ENCODE measurements around the gene ICAM3. TPM values are rescaled to one million over a fixed set of nuclear protein-coding genes. Genes with fewer than 3 reads are reported as not detected.
A peak's percentile ranks its signal among the peaks of the same experiment; 100 is the strongest.

The ICAM3 gene
- total RNA-seq, 1 donor from 2014 or later = 6.8 TPM

DNA sequence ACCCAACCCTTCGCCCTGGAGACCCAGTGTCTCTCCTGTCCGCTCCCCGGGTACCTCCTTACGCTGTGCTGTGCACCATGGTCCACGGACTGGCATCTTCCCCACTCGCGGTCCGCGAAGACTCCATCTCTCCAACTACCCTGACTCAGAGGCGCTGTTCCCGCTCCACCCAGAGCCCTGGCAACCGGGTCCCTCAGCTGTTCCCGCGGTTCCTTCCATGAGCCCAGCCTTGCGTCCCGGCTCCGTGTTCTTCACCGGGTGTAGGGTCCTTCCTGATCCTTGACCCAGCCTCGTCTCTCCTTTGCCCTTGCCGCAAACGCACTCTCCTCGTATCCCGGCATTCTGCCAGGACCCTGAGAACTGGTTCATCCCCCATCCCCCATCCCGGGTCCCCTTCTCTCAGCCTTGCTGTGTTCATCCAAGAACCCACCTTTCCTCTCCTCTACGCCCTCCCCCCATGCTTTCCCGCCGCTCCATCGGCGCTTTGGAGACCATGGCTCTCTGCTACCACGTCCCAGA is 49.0 kb downstream of the ICAM3 start:
- Histone ChIP-seq H3K4me3 (ENCODE audit: low read depth, low read length) (no peak overlapping the region), H3K36me3 (ENCODE audit: control insufficient read depth, insufficient read depth, low read length) (no peaks in the 10 kb centered on the region), H3K27me3 (ENCODE audit: control insufficient read depth, insufficient read depth, low read length) (peaks cover 86% of the 10 kb centered on the region)
- TF ChIP-seq CTCF (IDR thresholded peaks at IDR 0.05; ENCODE audit: insufficient read depth, low read length, poor library complexity, severe bottlenecking) = no peak
- DNase-seq (ENCODE audit: low read depth) = no peak

DNA sequence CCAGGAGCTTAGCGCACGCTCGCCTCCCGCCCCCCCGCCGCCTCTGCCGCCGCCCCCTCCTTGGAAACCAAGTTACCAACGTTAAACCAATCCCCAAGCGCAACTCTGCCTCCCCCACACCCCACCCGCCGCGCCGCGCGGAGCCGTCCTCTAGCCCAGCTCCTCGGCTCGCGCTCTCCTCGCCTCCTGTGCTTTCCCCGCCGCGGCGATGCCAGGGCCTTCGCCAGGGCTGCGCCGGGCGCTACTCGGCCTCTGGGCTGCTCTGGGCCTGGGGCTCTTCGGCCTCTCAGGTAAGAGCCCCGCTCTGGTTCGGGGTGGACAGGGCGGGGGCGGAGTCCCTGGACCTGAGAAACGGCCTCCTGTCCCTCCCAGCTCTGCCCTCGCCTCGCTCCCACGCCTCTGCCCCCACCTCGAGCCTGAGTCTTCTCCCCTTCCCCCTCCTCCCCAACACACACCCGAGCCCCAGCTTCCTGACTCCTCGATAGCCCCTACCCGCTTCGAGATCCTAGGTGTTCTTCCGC is 49.5 kb downstream of the ICAM3 start, which contains the start of gene ICAM5:
TSS of gene ICAM5 (plus strand) at position 117 of the 521 bp plus-strand sequence. CDS start at position 209, 92 bp downstream.
- H3K36me3 ChIP-seq (ENCODE audit: control insufficient read depth, insufficient read depth, low read length) = no peaks in the 10 kb centered on the region
- peaks cover 80% of the 10 kb centered on the region for H3K27me3 ChIP-seq (ENCODE audit: control insufficient read depth, insufficient read depth, low read length)
- H3K4me3 ChIP-seq (ENCODE audit: low read depth, low read length) = peak within 1 kb of the TSS; percentile 14
- DNase-seq (ENCODE audit: low read depth) = no peak
- no peak for TF ChIP-seq CTCF (IDR thresholded peaks at IDR 0.05; ENCODE audit: insufficient read depth, low read length, poor library complexity, severe bottlenecking)

DNA sequence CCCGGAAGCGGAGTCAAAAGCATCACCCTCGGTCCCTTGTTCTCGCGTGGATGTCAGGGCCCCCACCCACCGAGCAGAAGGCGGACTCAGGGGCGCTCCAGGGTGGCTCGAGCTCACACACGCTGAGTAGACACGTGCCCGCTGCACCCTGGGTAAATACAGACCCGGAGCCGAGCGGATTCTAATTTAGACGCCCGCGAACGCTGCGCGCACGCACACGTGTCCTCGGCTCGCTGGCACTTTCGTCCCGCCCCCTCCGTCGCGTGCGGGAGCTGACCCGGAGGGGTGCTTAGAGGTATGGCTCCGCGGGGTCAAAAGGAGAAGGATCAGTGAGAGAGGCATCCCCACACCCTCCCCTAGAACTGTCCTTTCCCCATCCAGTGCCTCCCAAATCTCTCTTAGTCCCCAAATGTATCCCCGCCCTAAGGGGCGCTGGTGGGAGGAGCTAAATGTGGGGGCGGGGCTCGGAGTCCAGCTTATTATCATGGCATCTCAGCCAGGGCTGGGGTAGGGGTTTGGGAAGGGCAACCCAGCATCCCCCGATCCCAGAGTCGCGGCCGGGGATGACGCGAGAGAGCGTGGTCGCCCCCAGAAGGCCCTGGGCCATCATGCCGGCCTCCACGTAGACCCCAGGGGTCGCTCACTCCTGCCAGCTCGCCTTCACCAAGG is 50.1 kb downstream of the ICAM3 start:
- Histone ChIP-seq H3K4me3 (ENCODE audit: low read depth, low read length) (peak overlapping the region; percentile 14), H3K27me3 (ENCODE audit: control insufficient read depth, insufficient read depth, low read length) (peaks cover 74% of the 10 kb centered on the region), H3K36me3 (ENCODE audit: control insufficient read depth, insufficient read depth, low read length) (no peaks in the 10 kb centered on the region)
- no peak for DNase-seq (ENCODE audit: low read depth)
- TF ChIP-seq CTCF (IDR thresholded peaks at IDR 0.05; ENCODE audit: insufficient read depth, low read length, poor library complexity, severe bottlenecking) = no peak

DNA sequence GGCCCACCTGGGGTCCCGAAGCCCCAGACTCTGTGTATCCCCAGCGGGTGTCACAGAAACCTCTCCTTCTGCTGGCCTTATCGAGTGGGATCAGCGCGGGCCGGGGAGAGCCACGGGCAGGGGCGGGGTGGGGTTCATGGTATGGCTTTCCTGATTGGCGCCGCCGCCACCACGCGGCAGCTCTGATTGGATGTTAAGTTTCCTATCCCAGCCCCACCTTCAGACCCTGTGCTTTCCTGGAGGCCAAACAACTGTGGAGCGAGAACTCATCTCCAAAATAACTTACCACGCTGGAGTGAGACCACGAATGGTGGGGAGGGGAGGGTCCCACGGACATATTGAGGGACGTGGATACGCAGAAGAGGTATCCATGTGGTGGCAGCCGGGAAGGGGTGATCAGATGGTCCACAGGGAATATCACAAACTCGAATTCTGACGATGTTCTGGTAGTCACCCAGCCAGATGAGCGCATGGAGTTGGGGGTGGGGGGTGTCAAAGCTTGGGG is 50.7 kb downstream of the ICAM3 start:
- no peak for TF ChIP-seq CTCF (IDR thresholded peaks at IDR 0.05; ENCODE audit: insufficient read depth, low read length, poor library complexity, severe bottlenecking)
- DNase-seq (ENCODE audit: low read depth) = no peak
- no peaks in the 10 kb centered on the region for H3K36me3 ChIP-seq (ENCODE audit: control insufficient read depth, insufficient read depth, low read length)
- H3K4me3 ChIP-seq (ENCODE audit: low read depth, low read length) = no peak overlapping the region
- H3K27me3 ChIP-seq (ENCODE audit: control insufficient read depth, insufficient read depth, low read length) = peaks cover 68% of the 10 kb centered on the region

- Histone ChIP-seq H3K27me3 (ENCODE audit: control insufficient read depth, insufficient read depth, low read length) (peaks cover 52% of the 10 kb centered on the region), H3K4me3 (ENCODE audit: low read depth, low read length) (no peak within 1 kb of the TSS), H3K36me3 (ENCODE audit: control insufficient read depth, insufficient read depth, low read length) (no peaks in the 10 kb centered on the region)
- DNase-seq (ENCODE audit: low read depth) = no peak
- TF ChIP-seq CTCF (IDR thresholded peaks at IDR 0.05; ENCODE audit: insufficient read depth, low read length, poor library complexity, severe bottlenecking) = no peak
These were observed 52.4 kb downstream of the ICAM3 start, which contains the start of gene ICAM4 for GRCh38 chr19:10286803-10287737. TSS of gene ICAM4 (plus strand) at chr19:10286955. CDS start at chr19:10287013, 58 bp downstream.

Data from kidney epithelial cell (primary cell).